Mammary microvascular endothelial cell (primary cell): ENCODE results near the gene PDXDC1. TPM values are rescaled to one million over a fixed set of nuclear protein-coding genes. Genes with fewer than 3 reads are reported as not detected.

Source experiments
- total RNA-seq: library from RNA; depleted of rRNA; stranded (reverse); fragments of >200 nt; gene quantifications from 2 replicates; pipeline ENCODE4 v1.2.3, GENCODE V29; 2015

The PDXDC1 gene
- 46.2 and 47.4 TPM in 2 replicates for total RNA-seq

DNA sequence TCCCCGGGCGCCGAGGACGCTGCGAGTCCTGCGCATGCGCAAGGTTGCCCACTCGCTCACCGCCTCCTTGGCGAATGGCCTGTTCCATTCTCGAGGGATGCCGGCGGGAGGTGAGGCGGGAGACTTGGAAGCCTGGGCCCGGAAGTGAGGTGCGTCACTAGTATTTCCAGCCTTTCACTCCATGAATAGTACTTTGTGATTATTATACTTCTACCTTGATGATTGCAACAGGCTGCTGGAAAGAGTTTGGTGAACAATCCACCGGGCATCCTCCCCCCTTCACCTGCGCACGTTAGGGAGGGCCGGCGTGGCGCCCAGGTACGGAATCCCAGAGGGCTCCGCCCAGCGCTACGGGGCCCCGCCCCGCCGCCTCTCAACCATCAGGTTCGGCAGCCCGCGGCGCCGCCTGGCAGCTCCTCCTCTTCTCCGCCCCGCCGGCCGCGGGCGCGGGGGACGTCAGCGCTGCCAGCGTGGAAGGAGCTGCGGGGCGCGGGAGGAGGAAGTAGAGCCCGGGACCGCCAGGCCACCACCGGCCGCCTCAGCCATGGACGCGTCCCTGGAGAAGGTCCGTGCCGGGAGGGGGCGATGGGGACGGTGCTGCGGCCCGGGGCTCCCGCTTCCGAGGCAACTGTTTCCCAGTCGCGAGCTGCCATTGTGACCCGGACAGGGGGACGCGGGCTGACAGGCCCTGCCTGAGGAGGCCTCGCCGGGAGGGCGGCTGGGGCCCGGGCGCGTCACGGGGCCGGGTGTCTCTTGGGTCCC is at the start of gene PDXDC1:
Gene PDXDC1, plus strand, starts transcription at position 371 of the 762 bp plus-strand sequence. Its CDS starts 174 bp downstream, at position 545.

DNA sequence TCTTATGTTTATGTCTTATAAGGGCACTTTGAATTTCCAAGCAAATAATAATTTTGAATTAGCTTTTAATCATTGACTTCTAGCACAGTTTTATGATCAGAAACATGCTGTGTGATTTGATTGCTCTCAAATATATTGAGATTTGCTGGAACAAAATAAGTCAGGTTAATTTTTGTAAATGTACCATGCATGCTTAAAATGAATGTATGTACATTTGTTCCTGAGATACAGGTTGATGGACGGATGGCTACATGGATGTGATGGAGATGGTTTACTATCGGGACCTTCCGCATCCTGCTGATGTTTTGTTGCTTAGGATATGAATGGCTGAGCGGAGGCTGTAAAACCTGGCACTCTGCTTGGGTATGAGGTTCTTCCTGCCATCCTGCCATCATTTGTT is 37.7 kb upstream of the PDXDC1 start, which contains the start of gene NPIPA1:
Gene NPIPA1, plus strand, starts transcription at position 301 of the 400 bp plus-strand sequence. Its CDS starts 0 bp downstream, at position 301.

GRCh38 chr16:15093955-15094827 is 119.4 kb downstream of the PDXDC1 start, which contains the start of gene RRN3:
TSS of gene RRN3 (minus strand) at chr16:15094272. CDS start at chr16:15094233, 39 bp downstream.

Other genes starting within 250 kb of the PDXDC1 start
- gene NPIPA2, start 232.5 kb upstream of the PDXDC1 start, total RNA-seq, result 0.33 TPM in 1 of 2 replicates, not detected in the other
- gene NOMO1, start 141.3 kb upstream of the PDXDC1 start, total RNA-seq, result 68.8 and 80.9 TPM in 2 replicates
- 5.9 and 11.8 TPM in 2 replicates for gene NPIPA1, start 37.6 kb upstream of the PDXDC1 start, total RNA-seq
- gene NTAN1, start 81.0 kb downstream of the PDXDC1 start, total RNA-seq, result 123 and 125 TPM in 2 replicates
- gene RRN3, start 119.2 kb downstream of the PDXDC1 start, total RNA-seq, result 27.8 and 29.3 TPM in 2 replicates